DND-41 (cell line): ENCODE data around the gene SP5.

Experiments
- ATAC-seq: fragments of 200-7000 bp; cut with Tn5 transposase; 3 replicates; pipeline ENCODE4 v1.9.1; 2021; ENCODE audit warnings: low read depth; ENCODE audit not compliant: insufficient read depth
- DNase-seq: peaks from one replicate; pipeline ENCODE4 v3.0.0-alpha.2; 2020
- H2AFZ ChIP-seq: 2 replicates; pipeline ENCODE4 v1.6.0; 2012; ENCODE audit warnings: low read depth, low read length
- H3K27ac ChIP-seq: 2 replicates; pipeline ENCODE4 v1.5.1; 2012; ENCODE audit warnings: low read length, inconsistent platforms
- H3K27me3 ChIP-seq: fragments of 200-600 bp; sonication (generic); 2 replicates; pipeline ENCODE4 v1.6.0; 2012; ENCODE audit warnings: low read length, mild to moderate bottlenecking, inconsistent platforms; ENCODE audit not compliant: insufficient read depth, poor library complexity
- H3K36me3 ChIP-seq: 2 replicates; pipeline ENCODE4 v1.5.1; 2012; ENCODE audit warnings: low read length, inconsistent platforms; ENCODE audit not compliant: insufficient read depth
- H3K4me1 ChIP-seq: 2 replicates; pipeline ENCODE4 v1.5.1; 2012; ENCODE audit warnings: mild to moderate bottlenecking, low read length; ENCODE audit not compliant: insufficient read depth
- H3K4me2 ChIP-seq: 2 replicates; pipeline ENCODE4 v1.6.0; 2012; ENCODE audit warnings: mild to moderate bottlenecking, moderate library complexity, low read length, inconsistent platforms; ENCODE audit not compliant: insufficient read depth
- H3K4me3 ChIP-seq, 2 experiments: fragments of 200-600 bp in 1 of 2; shearing (Covaris generic) in 1 of 2; 2 replicates each; pipeline ENCODE4 v1.5.1; 2012 to 2016; ENCODE audit warnings: inconsistent platforms in 2 of 2, low read length in 2 of 2, mild to moderate bottlenecking in 2 of 2, low read depth in 1 of 2, moderate library complexity in 1 of 2
- H3K79me2 ChIP-seq: 2 replicates; pipeline ENCODE4 v1.6.0; 2012; ENCODE audit warnings: low read length, inconsistent platforms; ENCODE audit not compliant: insufficient read depth
- H3K9ac ChIP-seq: 2 replicates; pipeline ENCODE4 v1.6.0; 2012; ENCODE audit warnings: low read depth, mild to moderate bottlenecking, inconsistent platforms, low read length, moderate library complexity
- H3K9me3 ChIP-seq: 2 replicates; pipeline ENCODE4 v1.5.1; 2012; ENCODE audit warnings: low read length, moderate library complexity, mild to moderate bottlenecking, inconsistent platforms; ENCODE audit not compliant: insufficient read depth, severe bottlenecking
- H4K20me1 ChIP-seq: 2 replicates; pipeline ENCODE4 v1.6.0; 2012; ENCODE audit warnings: low read length; ENCODE audit not compliant: insufficient read depth
- CTCF ChIP-seq: IDR thresholded peaks from 2 replicates; pipeline ENCODE4 v1.5.1; 2012; ENCODE audit warnings: borderline replicate concordance, low read length, moderate library complexity, mild to moderate bottlenecking; ENCODE audit not compliant: poor library complexity, severe bottlenecking; ENCODE audit errors: extremely low read depth
- EZH2 ChIP-seq: IDR thresholded peaks from 3 replicates; pipeline ENCODE4 v1.6.1; 2012; ENCODE audit warnings: borderline replicate concordance, low read depth, mild to moderate bottlenecking, moderate library complexity, low read length, inconsistent platforms; ENCODE audit not compliant: severe bottlenecking

The SP5 gene

DNA sequence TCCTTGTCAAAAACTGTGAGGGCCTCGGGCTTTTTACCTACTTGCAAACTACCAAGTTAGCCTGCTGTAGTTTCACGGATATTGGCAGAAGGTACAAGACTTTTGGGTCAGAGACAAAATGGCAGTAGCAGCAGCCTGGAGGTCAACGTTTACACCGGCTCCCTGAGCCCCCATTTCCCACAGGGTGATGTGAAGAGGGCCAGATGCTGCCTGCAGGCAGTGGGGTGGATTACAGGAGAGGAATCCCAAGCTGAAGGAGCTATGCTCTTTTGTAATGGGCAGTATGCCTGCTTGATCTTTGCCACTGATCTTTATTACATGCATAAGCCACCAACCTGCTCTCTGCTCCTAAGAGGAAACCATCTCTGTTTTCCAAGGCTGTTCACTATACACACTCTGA is 29.5 kb upstream of the SP5 start:
- DNase-seq (no peak), ATAC-seq (no peak)
- Histone ChIP-seq H3K9ac (no peak overlapping the region), H3K4me1 (no peaks in the 10 kb centered on the region), H3K4me3 (no peak overlapping the region), H3K4me2 (no peak overlapping the region), H3K79me2 (no peaks in the 10 kb centered on the region), H4K20me1 (no peaks in the 10 kb centered on the region), H3K36me3 (no peaks in the 10 kb centered on the region), H3K9me3 (no peaks in the 10 kb centered on the region), H3K27me3 (peaks cover 9% of the 10 kb centered on the region), H3K27ac (no peak overlapping the region), H2AFZ (no peak overlapping the region)
- TF ChIP-seq EZH2 = no peak
- TF ChIP-seq CTCF = no peak

GRCh38 chr2:170689481-170689880 is 25.7 kb upstream of the SP5 start:
- H3K9me3 ChIP-seq = no peaks in the 10 kb centered on the region
- no peak overlapping the region for H3K27ac ChIP-seq
- no peaks in the 10 kb centered on the region for H4K20me1 ChIP-seq
- no peaks in the 10 kb centered on the region for H3K27me3 ChIP-seq
- H3K4me3 ChIP-seq = no peak overlapping the region
- no peaks in the 10 kb centered on the region for H3K4me1 ChIP-seq
- H3K4me2 ChIP-seq = no peak overlapping the region
- H3K79me2 ChIP-seq = no peaks in the 10 kb centered on the region
- ATAC-seq (no peak), DNase-seq (no peak)
- H3K36me3 ChIP-seq = no peaks in the 10 kb centered on the region
- H2AFZ ChIP-seq = no peak overlapping the region
- H3K9ac ChIP-seq = no peak overlapping the region
- TF ChIP-seq EZH2 = no peak
- no peak for TF ChIP-seq CTCF

DNA sequence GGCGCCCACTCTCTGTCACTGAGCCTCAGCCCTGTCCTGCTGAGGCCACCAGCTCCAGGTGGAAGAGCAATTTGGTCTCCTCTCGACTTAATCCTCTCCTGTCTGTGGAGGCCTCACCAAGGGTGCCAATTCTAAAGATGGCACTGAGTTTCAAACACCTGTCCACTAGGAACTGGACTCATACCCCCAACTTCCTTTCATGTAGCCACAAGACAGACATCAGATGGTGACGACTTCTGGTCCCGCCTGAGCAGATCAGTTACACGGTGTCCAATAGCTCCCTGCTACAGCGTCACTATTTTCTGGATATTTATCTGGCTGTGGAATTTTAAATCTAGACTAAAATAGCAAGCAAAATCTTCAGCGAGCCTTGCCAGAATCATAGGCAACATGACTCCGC is 24.5 kb upstream of the SP5 start:
- H2AFZ ChIP-seq = no peak overlapping the region
- no peaks in the 10 kb centered on the region for H3K4me1 ChIP-seq
- ATAC-seq (no peak), DNase-seq (no peak)
- H3K4me2 ChIP-seq = no peak overlapping the region
- no peaks in the 10 kb centered on the region for H4K20me1 ChIP-seq
- no peaks in the 10 kb centered on the region for H3K36me3 ChIP-seq
- H3K27ac ChIP-seq = no peak overlapping the region
- H3K79me2 ChIP-seq = no peaks in the 10 kb centered on the region
- TF ChIP-seq CTCF (no peak), EZH2 (no peak)
- no peaks in the 10 kb centered on the region for H3K9me3 ChIP-seq
- no peak overlapping the region for H3K9ac ChIP-seq
- H3K27me3 ChIP-seq = no peaks in the 10 kb centered on the region
- no peak overlapping the region for H3K4me3 ChIP-seq

GRCh38 chr2:170694316-170694715 is 20.8 kb upstream of the SP5 start:
- Histone ChIP-seq H3K4me2 (no peak overlapping the region), H3K9me3 (no peaks in the 10 kb centered on the region), H4K20me1 (no peaks in the 10 kb centered on the region), H3K27ac (no peak overlapping the region), H3K4me1 (no peaks in the 10 kb centered on the region), H3K9ac (no peak overlapping the region), H2AFZ (no peak overlapping the region), H3K4me3 (no peak overlapping the region), H3K27me3 (no peaks in the 10 kb centered on the region), H3K79me2 (no peaks in the 10 kb centered on the region), H3K36me3 (no peaks in the 10 kb centered on the region)
- ATAC-seq (no peak), DNase-seq (no peak)
- TF ChIP-seq CTCF (no peak), EZH2 (no peak)
